GM06990 (cell line): Measurements from ENCODE around the gene FBXW5.

Experiments used
- DNase-seq: peaks from one replicate; pipeline ENCODE4 v3.0.0-alpha.2; 2011; ENCODE audit not compliant: insufficient read length; ENCODE audit errors: extremely low read depth
- H3K27me3 ChIP-seq: replicated peaks from 2 replicates; pipeline ENCODE4 v1.6.0; 2011; ENCODE audit warnings: low read length; ENCODE audit not compliant: control insufficient read depth, insufficient read depth
- H3K36me3 ChIP-seq: 2 replicates; pipeline ENCODE4 v1.5.1; 2011; ENCODE audit warnings: low read length; ENCODE audit not compliant: control insufficient read depth, insufficient read depth
- H3K4me3 ChIP-seq: replicated peaks from 2 replicates; pipeline ENCODE4 v1.5.1; 2011; ENCODE audit warnings: low read depth, mild to moderate bottlenecking, control low read depth, low read length
- TF ChIP-seq, protein P1 (sequence below): IDR thresholded peaks from 2 replicates; pipeline ENCODE4 v1.5.1; 2011; ENCODE audit warnings: low read length, control low read depth, mild to moderate bottlenecking, inconsistent platforms; ENCODE audit not compliant: insufficient read depth, poor library complexity, severe bottlenecking

FBXW5 gene

DNA sequence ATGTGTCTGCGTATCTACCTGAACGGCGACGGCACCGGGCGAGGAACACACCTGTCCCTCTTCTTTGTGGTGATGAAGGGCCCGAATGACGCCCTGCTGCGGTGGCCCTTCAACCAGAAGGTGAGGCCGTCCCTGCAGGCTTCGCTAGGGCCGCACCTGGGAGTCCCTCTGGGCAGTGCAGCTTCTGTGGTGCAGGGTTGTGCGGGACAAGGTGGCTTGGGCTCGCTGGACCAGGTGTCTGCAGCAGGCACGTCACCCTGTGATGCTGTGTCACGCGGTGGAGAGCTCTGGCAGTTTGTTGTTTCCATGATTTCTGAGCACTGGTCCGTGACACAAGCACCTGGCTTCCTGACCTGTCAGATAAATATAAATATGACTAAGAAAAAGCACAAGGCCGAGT is 20.7 kb downstream of the FBXW5 start:
- Histone ChIP-seq H3K27me3 (no peaks in the 10 kb centered on the region), H3K4me3 (no peak overlapping the region), H3K36me3 (peaks cover 49% of the 10 kb centered on the region)
- TF ChIP-seq, protein P1, sequence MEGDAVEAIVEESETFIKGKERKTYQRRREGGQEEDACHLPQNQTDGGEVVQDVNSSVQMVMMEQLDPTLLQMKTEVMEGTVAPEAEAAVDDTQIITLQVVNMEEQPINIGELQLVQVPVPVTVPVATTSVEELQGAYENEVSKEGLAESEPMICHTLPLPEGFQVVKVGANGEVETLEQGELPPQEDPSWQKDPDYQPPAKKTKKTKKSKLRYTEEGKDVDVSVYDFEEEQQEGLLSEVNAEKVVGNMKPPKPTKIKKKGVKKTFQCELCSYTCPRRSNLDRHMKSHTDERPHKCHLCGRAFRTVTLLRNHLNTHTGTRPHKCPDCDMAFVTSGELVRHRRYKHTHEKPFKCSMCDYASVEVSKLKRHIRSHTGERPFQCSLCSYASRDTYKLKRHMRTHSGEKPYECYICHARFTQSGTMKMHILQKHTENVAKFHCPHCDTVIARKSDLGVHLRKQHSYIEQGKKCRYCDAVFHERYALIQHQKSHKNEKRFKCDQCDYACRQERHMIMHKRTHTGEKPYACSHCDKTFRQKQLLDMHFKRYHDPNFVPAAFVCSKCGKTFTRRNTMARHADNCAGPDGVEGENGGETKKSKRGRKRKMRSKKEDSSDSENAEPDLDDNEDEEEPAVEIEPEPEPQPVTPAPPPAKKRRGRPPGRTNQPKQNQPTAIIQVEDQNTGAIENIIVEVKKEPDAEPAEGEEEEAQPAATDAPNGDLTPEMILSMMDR, result no peak
- DNase-seq, result no peak

GRCh38 chr9:136922540-136922939 is 22.0 kb downstream of the FBXW5 start:
- TF ChIP-seq, protein P1, result no peak
- H3K36me3 ChIP-seq, result peaks cover 41% of the 10 kb centered on the region
- no peak for DNase-seq
- H3K27me3 ChIP-seq, result no peaks in the 10 kb centered on the region
- no peak overlapping the region for H3K4me3 ChIP-seq

DNA sequence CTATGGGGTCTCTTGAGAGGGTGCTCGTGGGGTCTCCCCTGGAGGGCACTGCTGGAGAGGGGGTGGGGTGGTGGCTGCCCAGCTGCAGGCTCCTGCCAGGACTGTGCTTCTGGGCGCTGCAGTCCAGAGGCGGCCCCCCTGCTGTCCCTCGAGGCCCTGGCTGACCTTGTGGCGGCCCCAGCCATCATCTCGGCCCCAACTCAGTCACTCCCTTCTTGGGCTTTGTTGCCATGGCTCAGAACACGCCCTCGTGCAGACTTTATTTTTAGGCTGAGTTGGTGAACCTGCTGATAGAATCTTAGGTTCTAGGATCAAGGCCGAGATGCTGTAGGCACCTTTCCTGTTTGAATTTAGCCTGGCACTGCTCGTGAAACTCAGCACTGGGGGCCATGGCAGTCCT is 22.8 kb downstream of the FBXW5 start:
- Histone ChIP-seq H3K36me3 (peaks cover 43% of the 10 kb centered on the region), H3K27me3 (no peaks in the 10 kb centered on the region), H3K4me3 (no peak overlapping the region)
- TF ChIP-seq, protein P1, result no peak
- DNase-seq, result no peak

GRCh38 chr9:136921307-136921706 is 23.2 kb downstream of the FBXW5 start:
- H3K36me3 ChIP-seq, result peaks cover 43% of the 10 kb centered on the region
- no peak overlapping the region for H3K4me3 ChIP-seq
- TF ChIP-seq, protein P1, result no peak
- DNase-seq, result no peak
- H3K27me3 ChIP-seq, result no peaks in the 10 kb centered on the region

DNA sequence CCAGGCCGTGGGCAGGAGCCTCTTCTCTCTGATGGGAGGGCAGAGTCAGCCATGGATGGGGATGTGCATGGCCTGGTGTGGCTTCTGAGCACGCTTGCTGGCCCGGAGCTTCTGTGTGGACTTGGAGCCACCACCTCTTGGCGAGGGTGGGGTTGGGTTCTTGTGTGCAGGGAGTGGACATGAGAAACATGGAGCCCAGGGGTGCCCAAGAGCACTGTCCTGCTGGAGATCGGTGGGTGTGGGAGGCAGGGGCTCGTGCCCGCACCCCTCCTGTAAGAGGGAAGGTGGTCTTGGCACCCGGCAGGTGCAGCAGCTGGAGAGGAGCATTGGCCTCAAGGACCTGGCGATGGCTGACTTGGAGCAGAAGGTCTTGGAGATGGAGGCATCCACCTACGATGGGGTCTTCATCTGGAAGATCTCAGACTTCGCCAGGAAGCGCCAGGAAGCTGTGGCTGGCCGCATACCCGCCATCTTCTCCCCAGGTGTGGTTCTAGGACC is 23.8 kb downstream of the FBXW5 start:
- TF ChIP-seq, protein P1, result no peak
- peaks cover 42% of the 10 kb centered on the region for H3K36me3 ChIP-seq
- no peak for DNase-seq
- no peak overlapping the region for H3K4me3 ChIP-seq
- H3K27me3 ChIP-seq, result no peaks in the 10 kb centered on the region

GRCh38 chr9:136920069-136920468 is 24.5 kb downstream of the FBXW5 start:
- H3K36me3 ChIP-seq, result peaks cover 39% of the 10 kb centered on the region
- no peaks in the 10 kb centered on the region for H3K27me3 ChIP-seq
- H3K4me3 ChIP-seq, result no peak overlapping the region
- DNase-seq, result no peak
- TF ChIP-seq, protein P1, result no peak
